Medulla oblongata (tissue), 1 donor: ENCODE measurements around the gene PATJ.

Source experiments
- DNase-seq: peaks from one replicate; pipeline ENCODE4 v3.0.0-alpha.2; 2015; ENCODE audit errors: extremely low spot score

Gene PATJ

DNA sequence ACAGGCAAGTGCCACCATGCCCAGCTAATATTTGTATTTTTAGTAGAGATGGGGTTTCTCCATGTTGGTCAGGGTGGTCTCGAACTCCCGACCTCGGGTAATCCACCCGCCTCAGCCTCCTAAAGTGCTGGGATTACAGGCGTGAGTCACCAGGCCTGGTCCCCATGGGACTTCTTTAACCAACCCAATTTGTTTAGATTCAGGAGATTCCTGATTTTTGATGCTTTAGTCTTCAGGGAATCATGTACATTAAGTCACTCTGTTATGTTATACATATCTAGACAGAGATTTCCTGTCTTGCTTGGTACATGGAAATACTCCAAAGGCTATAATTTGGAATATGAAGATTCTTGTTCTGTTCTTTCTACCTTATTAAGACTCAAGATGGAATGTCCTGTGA lies 250.0 kb downstream of the PATJ start:
- DNase-seq = no peak

DNA sequence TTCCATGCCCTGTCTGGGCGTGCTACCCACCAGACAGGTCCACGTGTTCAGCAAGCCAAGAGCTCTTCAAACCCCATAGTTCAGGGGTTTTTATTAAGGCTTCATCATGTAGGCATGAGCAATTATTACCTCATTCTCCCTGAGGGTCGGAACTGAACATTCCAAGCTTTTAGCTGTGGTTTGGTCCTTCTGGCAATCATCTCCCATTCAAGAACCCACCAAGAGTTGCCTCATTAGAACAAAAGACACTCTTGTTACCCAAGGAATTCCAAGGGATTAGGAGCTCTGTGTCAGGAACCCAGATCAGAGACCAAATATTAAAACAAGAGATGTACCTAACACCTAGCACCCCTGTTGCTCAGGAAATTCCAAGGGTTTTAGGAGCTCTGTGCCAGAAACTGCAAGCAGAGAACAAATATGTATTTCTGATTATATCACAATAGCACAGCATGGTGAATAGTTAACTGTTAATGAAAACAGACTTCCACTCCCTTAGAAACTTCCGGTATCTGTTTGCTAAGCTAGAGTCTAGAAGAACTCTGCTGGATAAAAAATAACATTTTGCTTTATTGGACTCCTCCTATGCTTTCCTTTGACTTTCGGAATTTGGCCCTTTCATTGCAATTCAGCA lies 251.2 kb downstream of the PATJ start:
- no peak for DNase-seq

DNA sequence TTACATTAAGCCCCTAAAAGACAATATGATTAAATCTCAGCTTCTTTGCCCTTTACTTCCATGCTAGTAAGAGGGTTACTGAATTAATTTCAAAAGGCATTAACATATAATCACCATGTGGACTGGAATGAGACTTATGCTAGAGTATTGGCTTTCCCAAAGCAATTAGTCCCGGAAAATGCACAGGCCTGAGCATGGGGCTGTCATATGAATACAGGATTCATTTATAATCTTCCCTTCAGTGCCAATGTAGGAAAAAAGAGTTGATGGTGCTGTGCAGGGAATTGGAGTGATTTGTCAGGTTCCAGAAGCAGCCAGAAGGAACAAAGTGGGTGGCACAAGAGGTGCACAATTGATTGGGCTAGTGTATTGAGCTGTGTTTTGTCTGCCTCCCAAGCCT lies 253.4 kb downstream of the PATJ start:
- DNase-seq = no peak

DNA sequence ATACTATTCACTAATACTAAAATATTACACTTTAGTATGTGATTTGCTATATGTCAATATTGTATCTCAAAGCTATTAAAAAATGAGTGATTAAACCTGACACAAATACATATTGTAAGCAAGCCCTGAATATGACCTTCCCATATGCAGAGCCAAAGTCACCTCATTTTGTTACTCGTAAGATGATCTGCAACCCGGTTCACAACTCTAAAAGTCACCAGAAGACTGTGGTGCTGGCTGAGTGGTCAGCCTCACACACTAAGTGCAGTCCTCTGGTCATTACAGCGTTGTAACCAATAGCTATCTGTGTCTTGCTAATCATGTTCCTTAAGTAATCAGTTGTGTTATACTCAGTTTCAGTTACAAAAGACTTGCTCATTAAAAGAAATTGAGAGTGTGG lies 254.8 kb downstream of the PATJ start:
- DNase-seq = no peak

DNA sequence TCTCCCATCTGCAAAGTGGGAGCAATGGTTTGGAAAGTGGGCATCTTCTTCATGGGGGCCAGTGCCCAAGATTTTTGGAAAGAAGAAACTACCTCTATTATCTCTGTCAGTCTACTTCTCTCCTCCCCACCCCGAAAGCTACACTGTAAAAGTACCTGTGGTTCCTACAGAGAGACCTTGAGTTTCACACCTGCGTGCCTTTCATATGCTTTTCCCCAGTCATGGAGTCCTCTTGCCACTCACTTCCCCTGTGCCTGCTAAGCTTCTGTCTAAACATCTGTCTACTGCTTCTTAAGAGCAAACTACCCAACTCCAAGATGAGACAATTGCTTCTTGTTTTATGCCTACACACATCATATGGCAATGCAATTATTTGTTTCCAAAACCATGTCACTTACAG lies 261.5 kb downstream of the PATJ start:
- no peak for DNase-seq

DNA sequence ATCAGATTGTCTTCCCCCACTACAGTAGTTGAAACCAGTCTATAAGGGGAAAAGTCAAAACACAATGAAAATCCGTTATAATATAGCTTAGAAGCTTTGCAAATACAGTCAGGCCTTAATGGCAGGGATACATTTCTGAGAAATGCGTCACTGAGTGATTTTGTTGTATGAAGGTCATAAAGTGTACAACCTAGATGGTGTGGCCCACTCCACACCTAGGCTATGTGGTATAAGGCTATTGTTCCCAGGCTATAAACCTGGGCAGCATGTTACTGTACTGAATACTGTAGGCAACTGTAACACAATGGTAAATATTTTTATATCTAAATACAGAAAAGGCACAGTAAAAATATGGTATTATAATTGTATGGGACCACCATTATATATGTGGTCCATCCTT lies 264.4 kb downstream of the PATJ start:
- no peak for DNase-seq

DNA sequence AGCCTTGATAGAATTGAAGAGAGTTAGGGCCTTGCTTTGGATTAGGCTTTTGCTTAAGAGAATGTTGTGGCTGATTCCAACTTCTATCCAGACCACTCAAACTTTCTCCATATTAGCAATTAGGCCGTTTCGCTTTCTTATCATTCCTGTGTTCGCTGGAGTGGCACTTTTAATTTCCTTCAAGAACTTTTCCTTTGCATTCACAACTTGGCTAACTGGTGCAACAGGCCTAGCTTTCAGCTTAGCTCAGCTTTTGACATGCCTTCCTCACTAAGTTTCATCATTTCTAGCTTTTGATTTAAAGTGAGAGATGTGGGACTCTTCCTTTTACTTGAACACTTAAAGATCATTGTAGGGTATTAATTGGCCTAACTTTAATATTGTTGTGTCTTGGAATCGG lies 268.7 kb downstream of the PATJ start:
- no peak for DNase-seq

DNA sequence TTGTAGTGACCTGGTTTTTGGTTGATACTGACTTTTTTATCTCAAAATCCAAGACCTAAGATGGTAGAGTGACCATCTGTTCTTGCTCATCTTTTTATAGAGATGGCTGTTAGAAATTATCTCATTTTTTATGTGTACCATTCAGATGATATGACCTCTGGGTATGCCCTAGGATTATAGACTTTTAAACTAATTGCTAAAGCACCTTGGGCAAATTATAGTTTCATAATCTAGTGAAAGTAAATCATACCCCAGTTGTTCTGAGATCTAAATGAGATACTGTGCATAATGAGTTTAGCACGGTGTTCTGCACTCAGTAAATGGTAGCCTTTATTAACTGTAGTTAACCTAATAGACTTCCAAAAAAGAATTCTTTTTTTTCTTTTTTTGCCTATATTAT lies 269.8 kb downstream of the PATJ start:
- DNase-seq = no peak

DNA sequence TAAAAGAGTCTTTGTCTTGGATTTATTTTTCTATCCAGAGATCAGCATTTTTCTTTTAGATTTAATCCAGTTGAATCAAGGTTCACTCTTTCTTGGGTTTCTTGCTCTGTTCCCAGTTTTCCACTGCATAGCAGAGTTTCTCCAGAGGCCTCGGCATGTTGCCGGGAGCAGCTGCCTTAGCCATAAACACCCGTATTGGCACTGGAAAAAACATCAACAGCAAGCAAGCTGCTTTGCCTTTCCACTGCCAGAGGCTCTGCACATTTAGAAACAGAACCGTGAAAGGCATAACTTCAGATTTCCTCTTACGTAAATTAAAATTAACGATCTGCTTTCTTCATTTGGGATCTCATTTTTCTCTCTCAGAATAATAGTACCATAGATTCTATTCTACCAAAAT lies 270.6 kb downstream of the PATJ start:
- peak; percentile 65 for DNase-seq

DNA sequence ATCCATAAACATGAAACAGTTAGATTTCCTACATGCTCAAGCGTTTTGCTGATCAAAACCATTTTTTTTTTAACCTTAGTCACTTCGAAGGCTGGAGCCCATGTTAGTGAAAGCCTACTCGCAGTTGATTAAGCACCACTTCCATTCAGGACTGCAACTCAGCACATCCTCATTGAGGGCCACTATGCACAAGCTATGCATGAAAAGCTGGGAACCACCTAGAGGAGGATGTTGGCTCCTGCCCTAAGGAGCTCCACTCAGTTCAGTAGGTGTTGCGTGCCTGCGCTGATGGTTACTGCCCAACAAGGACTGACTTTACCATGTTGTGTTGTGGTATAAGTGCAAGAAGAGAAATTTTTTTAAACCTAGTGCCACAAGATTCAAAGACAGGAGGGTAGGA lies 271.0 kb downstream of the PATJ start:
- no peak for DNase-seq

DNA sequence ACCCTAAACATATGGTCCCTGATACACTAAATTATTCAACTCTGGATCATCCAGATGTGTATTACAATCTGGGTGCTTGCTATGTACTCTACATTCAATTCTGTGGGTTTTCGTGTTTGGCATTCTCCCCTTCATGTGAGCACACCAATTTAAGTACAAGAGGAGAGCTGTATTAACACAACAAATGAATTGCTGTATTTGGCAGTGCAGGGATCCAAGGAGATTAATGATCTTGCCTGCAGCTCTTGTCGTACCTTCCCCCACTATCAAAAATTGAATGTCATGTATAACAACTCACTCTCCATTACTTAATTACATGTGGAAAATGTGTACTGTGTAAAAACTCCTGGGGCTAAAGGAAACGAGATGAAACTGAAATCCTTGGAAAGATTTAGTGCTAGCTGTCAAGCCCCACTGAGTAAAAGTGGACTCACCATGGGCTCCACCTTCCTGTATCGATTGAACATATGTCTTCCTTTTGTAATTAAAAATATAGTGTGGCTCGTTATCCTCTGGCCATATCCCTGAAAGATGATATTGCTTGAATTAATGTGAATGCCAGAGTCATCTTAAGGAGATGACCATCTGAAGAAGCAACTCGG lies 280.2 kb downstream of the PATJ start:
- DNase-seq = no peak

DNA sequence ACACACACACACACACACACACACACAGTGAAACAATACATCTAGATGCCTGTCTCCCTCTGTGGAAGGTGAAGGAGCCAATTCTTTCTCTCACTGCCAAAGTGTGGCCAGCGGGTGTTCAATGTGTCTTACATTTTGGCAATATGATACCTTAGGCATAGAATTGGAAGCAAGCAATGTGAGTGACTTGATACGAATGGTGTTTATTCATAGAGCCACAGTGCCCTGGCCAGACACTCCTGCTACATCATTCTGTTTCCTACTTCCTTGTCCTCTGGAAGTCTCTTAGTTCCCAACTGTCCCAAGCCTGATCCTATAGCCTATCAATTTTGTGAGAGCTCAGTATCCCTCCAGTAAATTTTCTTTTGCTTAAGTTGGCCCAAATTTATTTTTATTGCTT lies 282.4 kb downstream of the PATJ start:
- no peak for DNase-seq

DNA sequence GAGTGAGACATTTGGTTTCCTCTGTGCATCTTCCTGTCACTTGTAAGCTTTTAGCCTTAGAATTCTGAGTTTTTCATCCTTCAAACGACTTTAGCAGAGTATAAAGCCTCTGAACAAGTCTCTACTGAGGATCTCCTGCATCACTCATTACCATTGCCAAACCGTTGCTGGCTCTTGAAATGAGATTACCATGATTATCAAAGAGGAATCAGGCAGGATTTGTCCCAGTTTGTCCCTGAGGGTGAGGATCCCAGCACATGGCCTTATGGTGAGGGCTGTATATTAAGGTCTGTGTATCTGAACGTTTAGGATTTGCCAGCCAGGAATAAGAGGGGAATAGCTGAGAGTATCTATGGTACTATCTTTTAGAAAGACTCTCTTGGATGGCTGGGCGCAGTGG lies 282.9 kb downstream of the PATJ start:
- DNase-seq = no peak

DNA sequence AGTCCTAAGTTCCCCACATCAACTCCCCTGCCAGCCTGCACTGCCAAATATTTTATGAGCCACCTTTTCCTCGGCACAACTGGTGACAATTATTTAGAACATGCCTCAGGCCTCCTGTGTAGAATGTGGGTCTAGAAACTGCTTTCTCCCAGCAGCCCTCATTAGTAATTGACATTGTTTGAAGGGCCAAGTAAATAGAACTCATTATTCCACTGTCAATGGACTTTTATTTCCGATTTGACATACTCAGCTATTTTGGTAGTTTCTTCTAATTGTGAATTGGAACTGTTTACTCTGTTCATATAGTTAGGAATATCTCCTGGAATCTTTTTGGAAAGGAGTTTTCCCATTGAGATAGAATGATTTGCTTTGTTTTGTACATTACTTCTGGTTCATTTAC lies 283.6 kb downstream of the PATJ start:
- DNase-seq = no peak

DNA sequence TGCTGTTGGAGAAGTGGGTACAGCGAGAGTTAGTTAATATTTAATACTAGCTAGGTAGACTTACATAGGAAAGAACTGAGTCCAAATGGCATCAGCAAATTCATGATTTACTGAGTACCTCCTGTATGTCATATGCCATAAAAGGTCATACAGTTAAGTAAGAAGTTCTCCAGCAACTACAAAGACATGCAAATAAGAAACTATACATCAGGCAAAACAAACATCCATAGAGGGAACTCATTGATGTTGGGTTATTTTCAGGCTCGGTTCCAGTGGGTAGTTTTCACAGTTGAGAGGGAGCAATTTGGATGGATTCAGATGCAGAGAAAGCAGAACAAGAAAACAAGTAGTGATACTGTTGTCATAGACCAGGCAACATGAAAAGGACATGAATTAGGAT lies 287.4 kb downstream of the PATJ start:
- DNase-seq = no peak

DNA sequence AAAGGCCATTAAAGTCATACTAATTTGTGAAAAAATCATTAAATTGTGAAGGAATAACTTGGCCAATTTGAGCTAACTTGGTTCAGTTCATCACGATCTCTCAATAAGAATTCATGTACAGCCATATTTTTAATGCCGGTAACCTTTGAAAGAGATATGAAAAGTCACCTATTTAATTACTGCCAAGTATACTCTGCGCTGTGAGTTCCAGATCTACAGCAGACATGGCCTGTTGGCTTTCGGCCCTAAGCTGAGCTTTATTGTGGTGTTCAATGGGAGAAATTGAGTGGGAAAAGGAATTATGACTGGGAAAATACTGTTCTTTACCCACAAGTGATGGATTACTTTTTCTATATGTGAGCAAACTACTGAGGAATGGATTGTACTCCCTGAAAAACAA lies 292.5 kb downstream of the PATJ start:
- no peak for DNase-seq

DNA sequence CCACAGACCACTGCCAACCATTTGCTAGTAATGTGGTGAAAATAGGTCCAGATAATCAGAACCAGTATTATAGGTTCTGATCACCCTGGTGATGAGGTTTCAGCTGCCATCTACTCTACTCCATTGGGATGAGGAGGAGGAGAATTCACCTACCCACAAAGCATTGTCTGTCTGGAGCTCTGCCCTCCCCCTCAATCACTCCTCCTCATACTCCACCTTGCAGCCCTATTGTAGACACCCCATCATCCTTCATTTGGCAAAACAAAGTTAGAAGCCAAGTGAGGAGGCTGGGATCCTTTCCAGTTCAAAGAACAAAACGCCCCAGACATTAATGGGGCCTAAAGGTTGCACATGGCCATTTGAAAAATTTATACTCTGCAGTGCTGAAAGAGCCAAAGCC lies 295.0 kb downstream of the PATJ start:
- no peak for DNase-seq

DNA sequence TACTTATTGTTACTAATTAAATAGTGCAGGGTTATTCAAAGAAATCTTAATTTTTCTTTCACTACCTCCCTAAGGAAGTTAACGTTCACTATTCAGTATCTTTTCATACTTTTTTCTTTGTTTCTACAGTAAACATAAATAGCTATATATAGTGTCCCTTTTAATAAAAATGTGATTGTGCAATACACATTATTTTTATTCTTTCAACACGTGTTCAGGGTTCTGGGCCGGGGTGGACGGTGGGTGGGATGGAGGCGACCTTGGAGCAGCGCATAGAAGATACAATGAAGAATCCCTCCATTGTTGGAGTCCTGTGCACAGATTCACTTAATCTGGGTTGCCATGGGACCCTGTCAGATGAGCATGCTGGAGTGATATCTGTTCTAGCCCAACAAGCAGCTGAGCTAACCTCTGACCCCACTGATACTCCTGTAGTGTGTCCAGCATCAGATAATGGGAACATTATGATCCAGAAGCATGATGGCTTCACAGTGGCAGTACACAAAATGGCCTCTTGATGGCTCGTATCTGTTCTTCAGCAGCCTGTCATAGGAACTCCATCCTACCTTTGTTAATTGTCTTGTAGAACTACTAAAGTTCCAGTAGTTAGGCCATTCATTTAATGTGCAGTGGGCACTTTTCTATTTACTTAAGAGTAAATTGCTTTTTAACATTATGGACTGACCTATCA lies 296.5 kb downstream of the PATJ start:
- no peak for DNase-seq

DNA sequence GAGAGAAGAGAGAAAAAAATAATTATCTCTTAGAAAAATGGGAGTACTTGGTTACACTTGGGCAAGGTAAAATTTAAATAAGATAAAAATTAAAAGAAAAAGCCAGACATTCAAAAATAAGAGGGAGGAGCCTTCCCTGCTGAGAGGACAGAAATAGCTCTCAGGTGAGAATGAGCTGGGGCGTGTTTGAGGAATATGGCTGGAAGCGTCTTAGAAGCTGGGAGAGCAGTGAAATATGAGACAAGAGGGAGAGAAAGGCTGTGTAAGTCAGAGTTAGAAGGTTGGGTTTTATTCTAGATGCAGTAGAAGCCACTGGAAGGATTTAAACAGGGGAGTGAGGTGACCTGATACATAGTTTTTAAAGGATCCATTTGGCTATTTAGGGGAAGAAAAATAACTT lies 298.2 kb downstream of the PATJ start:
- DNase-seq = no peak

DNA sequence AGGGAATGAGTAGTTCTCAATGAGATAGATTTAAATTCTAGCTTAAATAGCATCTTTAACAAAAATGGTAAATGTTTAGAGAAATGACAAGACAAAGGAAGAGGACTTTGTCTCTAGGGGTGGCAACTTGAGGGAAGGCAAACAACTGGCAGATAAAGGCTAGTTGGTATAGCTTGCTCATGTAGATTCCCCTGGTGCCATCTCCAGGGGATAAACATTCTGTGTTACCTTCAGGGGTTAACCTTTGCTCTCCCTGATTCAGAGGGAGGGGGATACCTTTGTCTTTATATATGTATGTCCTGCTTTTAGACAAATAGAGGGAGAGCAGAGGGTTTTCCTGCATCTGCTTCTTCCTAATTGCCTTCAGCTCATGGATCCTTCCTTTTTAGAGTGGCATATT lies 298.7 kb downstream of the PATJ start:
- no peak for DNase-seq

DNA sequence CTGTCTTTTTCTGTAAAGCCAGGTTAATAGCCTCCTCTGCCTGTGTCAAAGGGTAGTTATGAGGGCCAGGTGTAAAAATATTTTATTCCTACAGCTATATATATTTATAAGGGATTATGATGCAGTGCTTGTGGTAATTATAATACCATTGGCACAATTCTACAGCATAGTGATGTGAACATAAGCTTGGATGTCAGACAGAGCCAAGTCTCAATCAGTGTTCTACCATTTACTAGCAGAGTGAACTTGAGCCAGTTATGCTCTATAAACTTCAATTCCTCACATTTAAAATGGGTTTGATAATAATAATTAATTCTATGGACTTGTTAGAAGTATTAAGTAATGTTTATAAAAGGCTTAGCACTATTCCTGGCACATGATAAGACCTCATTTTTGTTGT lies 300.9 kb downstream of the PATJ start:
- no peak for DNase-seq

DNA sequence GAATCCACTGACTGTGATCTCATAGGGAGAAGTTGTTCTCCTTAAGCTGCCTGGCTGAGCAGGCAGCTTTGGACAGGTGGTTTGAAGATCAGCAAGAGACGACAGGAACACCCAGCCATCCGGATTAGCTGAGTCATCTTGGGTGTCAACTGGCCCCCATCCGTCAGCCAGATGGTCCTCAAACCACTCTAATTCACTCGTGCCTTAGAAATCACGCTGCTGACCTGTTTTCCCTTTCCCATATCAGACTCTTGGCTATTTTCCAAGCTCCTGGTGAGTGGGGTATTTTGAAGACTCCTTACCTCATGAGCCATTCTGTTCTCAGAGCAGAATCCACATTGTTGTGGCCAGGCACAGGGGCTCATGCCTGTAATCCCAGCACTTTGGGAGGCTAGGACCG lies 303.3 kb downstream of the PATJ start:
- peak; percentile 6 for DNase-seq

DNA sequence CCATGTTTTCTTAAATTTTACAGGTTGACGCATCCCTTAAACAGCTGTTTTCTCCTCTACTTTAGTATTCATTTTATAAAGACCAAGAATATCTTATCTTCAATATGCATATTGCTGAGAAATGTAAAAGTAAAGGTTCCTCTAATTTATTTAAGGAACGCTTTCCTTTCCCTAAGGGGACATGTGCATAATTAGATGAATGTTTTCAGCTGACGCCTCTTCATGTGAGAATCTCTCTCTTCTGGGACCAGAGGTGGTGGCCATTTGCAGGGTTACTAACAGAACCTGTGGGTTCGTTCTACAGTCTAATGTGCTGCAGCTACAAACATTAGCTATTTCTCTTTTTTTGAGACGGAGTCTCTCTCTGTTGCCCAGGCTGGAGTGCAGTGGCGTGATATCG lies 304.6 kb downstream of the PATJ start:
- DNase-seq = no peak

DNA sequence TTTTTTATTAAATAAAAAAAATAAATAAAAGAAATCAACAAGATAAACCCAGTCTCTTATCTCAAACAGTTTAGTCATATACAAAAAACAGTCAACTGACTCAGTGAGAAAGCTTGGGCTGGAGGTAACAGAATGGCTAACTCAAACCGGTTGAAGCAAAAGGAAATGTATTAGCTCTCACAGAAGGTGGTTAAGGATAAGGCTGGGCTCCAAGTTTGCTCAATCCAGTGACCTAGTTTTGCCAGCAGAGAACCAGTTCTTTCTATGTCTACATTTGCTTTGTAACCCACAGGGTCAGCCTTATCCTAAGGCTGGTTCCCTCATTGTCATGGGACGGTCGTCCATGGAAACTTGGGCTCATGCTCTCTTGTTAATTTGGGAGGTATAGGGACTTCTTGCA lies 307.9 kb downstream of the PATJ start:
- no peak for DNase-seq
